ENCODE measurements around the gene SRGAP3.

SRGAP3 gene

DNA sequence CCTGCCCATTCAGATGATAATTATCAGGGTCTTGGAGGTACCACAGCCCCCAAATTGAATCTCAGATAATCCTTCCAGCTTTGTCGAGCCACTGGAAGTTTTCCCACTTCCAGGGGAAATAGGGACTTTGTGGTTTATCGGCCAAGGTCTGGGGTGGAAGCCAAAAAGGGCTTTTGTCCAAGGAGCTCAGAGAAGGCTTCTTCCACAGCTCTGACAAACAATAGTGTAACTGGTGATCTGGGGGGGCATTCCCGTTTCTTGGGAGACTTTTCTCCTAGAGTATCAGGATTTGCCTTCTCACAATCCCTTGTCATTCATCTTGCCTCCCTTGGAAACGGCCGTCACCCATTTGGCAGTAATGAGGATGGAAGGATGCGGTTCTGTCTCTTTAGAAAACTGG is 18.4 kb downstream of the SRGAP3 start:
- TF ChIP-seq, protein P1, sequence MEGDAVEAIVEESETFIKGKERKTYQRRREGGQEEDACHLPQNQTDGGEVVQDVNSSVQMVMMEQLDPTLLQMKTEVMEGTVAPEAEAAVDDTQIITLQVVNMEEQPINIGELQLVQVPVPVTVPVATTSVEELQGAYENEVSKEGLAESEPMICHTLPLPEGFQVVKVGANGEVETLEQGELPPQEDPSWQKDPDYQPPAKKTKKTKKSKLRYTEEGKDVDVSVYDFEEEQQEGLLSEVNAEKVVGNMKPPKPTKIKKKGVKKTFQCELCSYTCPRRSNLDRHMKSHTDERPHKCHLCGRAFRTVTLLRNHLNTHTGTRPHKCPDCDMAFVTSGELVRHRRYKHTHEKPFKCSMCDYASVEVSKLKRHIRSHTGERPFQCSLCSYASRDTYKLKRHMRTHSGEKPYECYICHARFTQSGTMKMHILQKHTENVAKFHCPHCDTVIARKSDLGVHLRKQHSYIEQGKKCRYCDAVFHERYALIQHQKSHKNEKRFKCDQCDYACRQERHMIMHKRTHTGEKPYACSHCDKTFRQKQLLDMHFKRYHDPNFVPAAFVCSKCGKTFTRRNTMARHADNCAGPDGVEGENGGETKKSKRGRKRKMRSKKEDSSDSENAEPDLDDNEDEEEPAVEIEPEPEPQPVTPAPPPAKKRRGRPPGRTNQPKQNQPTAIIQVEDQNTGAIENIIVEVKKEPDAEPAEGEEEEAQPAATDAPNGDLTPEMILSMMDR (IDR thresholded peaks at IDR 0.05; ENCODE audit: borderline replicate concordance, control extremely low read depth, extremely low read depth, insufficient read depth, missing control alignments) = no peak
- in situ Hi-C loops (cut with MboI; ENCODE audit: low sequenced_read_pairs, unreplicated experiment) = no loop called here
- DNase-seq (ENCODE audit: low spot score) = no peak

DNA sequence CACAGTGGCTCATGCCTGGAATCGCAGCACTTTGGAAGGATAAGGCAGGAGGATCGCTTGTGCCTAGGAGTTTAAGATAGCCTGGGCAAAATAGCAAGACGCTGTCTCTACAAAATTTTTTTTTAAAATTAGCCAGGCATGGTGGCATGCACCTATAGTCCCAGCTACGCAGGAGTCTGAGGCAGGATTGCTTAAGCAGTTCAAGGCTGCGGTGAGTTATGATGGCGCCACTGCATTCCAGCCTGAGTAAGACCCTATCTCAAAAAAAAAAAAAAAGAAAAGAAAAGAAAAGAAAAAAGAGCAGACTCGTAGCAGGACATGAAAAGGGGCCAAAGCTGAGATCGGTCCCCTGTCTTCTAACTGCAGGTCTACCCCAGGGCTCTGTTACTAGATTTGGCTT is 18.9 kb downstream of the SRGAP3 start:
- in situ Hi-C loops (cut with MboI; ENCODE audit: low sequenced_read_pairs, unreplicated experiment) = no loop called here
- TF ChIP-seq, protein P1 (IDR thresholded peaks at IDR 0.05; ENCODE audit: borderline replicate concordance, control extremely low read depth, extremely low read depth, insufficient read depth, missing control alignments) = no peak
- no peak for DNase-seq (ENCODE audit: low spot score)

DNA sequence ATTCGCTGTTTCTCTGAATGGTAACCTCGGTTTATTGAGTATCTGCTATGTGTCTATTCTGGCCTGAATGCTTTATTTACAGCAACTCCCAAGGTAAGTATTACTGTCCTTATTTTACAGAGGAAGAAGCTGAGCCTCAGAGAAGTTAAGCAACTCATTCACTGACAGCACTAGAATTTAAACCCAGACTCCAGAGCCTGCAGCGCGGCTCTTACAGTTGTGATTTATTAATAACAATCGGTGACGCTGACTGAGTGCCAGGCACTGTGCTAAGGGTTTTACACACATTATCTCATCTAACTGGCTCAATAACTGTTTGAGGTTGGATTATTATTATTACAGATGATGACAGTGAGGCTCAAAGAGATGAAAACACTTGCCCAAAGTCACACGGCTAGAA is 19.6 kb downstream of the SRGAP3 start:
- no peak for DNase-seq (ENCODE audit: low spot score)
- TF ChIP-seq, protein P1 (IDR thresholded peaks at IDR 0.05; ENCODE audit: borderline replicate concordance, control extremely low read depth, extremely low read depth, insufficient read depth, missing control alignments) = no peak
- in situ Hi-C loops (cut with MboI; ENCODE audit: low sequenced_read_pairs, unreplicated experiment) = no loop called here

DNA sequence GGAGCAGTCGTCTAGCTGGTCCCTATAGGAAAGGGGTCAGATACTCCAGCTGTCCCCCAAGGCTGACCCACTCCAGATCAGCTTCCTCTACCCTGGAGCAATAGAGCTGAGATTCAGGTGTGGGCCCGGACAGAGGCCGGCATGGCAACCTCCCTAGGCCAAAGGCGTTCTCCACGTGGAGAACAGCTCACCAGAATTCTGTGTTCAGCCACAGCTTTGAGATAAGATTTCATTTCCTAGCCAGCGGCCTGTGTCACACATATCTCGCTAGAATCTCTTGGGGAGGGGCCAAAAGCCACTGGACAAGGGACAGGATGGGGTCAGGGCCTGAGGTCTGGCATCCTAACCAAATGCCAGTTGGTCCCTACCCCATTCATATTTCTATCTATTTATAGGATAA is 20.1 kb downstream of the SRGAP3 start:
- TF ChIP-seq, protein P1 (IDR thresholded peaks at IDR 0.05; ENCODE audit: borderline replicate concordance, control extremely low read depth, extremely low read depth, insufficient read depth, missing control alignments) = no peak
- in situ Hi-C loops (cut with MboI; ENCODE audit: low sequenced_read_pairs, unreplicated experiment) = no loop called here
- no peak for DNase-seq (ENCODE audit: low spot score)

DNA sequence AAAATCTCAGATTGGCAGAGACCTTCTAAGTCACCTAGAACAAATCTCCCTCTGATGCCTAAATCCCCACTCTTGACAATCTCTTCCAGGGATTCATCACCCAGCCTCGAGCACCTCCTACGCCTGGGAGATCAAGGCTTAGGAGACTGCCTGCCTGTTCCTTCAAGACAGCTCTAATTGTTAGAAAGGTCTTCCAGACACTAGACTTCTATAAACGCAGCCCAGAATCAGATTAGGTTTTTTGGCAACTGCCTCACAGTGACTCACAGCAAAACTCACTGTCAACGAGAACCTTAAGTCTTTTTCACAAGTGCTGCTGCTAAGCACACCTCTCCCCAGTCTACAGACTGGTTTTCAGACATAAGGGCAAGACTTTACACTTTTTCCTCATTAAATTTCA is 23.1 kb downstream of the SRGAP3 start:
- DNase-seq (ENCODE audit: low spot score) = no peak
- TF ChIP-seq, protein P1 (IDR thresholded peaks at IDR 0.05; ENCODE audit: borderline replicate concordance, control extremely low read depth, extremely low read depth, insufficient read depth, missing control alignments) = no peak
- in situ Hi-C loops (cut with MboI; ENCODE audit: low sequenced_read_pairs, unreplicated experiment) = no loop called here

DNA sequence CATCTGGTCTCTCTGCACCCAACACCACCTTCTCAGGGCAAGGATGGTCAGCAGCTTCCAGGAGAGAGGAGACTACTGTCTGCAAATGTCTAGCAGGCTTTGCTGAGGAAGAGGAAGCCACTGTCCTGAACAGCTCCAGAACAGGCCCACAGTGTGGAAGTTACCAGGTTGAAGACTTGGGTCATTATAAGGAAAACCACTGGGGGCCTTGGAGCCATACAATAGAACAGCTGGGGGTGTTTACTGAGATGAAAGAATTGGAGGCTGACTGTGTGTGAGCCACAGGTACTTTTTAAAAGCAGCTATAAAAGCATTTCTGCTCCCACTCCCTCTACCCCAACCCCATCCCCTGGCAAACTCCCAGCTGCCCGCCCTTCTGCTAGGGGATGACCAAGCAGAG is 24.2 kb downstream of the SRGAP3 start:
- peak; percentile 25 for DNase-seq (ENCODE audit: low spot score)
- in situ Hi-C loops (cut with MboI; ENCODE audit: low sequenced_read_pairs, unreplicated experiment) = no loop called here
- TF ChIP-seq, protein P1 (IDR thresholded peaks at IDR 0.05; ENCODE audit: borderline replicate concordance, control extremely low read depth, extremely low read depth, insufficient read depth, missing control alignments) = no peak

DNA sequence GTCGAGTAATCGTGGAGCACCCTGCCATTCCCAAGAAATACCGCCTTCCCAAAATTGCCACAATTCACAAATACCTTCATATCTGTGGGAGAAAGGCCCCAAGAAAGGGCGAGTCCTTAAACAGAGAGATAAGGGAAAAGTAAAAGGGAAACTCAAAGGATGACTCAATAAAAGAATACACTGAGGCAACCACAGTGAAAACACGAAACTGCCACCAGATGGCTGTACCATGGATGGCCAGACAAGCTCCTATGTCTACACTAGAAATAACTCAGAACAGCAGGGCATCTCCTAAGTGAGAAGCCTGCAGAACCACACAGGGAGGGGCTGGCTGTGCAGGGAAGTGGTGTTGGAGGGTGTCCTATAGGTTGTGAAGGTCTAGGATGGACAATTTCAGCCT is 25.0 kb downstream of the SRGAP3 start:
- in situ Hi-C loops (cut with MboI; ENCODE audit: low sequenced_read_pairs, unreplicated experiment) = no loop called here
- TF ChIP-seq, protein P1 (IDR thresholded peaks at IDR 0.05; ENCODE audit: borderline replicate concordance, control extremely low read depth, extremely low read depth, insufficient read depth, missing control alignments) = peak; percentile 28
- DNase-seq (ENCODE audit: low spot score) = peak; percentile 79

Measured in GM13976 (cell line).